ENCODE measurements around the gene CTDNEP1.
A peak's percentile ranks its signal among the peaks of the same experiment; 100 is the strongest.

Gene CTDNEP1

GRCh38 chr17:7241783-7242716 lies 9.5 kb downstream of the CTDNEP1 start, which contains the start of gene GABARAP:
Gene GABARAP, minus strand, starts transcription at chr17:7242449. Its CDS starts 119 bp downstream, at chr17:7242330.
- H3K23ac ChIP-seq (ENCODE audit: low read depth, low read length, poor library complexity): peak within 1 kb of the TSS; percentile 40
- peak within 1 kb of the TSS; percentile 60 for H2AK5ac ChIP-seq (ENCODE audit: low read depth, low read length)
- peaks cover 34 to 58% of the 10 kb centered on the region in 2 donors for H3K36me3 ChIP-seq (replicated peaks in 1 of 2; ENCODE audit: control insufficient read depth in 2 of 2, insufficient read depth in 2 of 2, low read length in 2 of 2)
- H3K27ac ChIP-seq (replicated peaks; ENCODE audit: low read length): peak within 1 kb of the TSS; percentile 91
- no peaks in the 10 kb centered on the region for H3K9me3 ChIP-seq (replicated peaks in 1 of 2; ENCODE audit: control insufficient read depth in 2 of 2, insufficient read depth in 1 of 2, low read depth in 1 of 2, low read length in 2 of 2)
- H3K79me1 ChIP-seq (ENCODE audit: low read depth, low read length): peaks cover 5% of the 10 kb centered on the region
- peak within 1 kb of the TSS; percentile 89 for H2AFZ ChIP-seq (ENCODE audit: low read length)
- H3K18ac ChIP-seq (ENCODE audit: low read length): peak within 1 kb of the TSS; percentile 94
- H3K14ac ChIP-seq (ENCODE audit: low read length): no peak within 1 kb of the TSS
- peaks cover 7 to 23% of the 10 kb centered on the region in 2 donors for H3K4me1 ChIP-seq (ENCODE audit: control insufficient read depth in 2 of 2, insufficient read depth in 1 of 2, low read depth in 1 of 2, low read length in 2 of 2)
- H3K9ac ChIP-seq (ENCODE audit: low read depth, low read length, poor library complexity): peak within 1 kb of the TSS; percentile 97
- peak within 1 kb of the TSS; percentile 47 for H2BK15ac ChIP-seq (ENCODE audit: low read length)
- DNase-seq (ENCODE audit: low spot score): peak; percentile 95
- WGBS, 2 donors (ENCODE audit: extremely low coverage in 2 of 2, insufficient read length in 2 of 2, insufficient replicate concordance in 1 of 2): no CpG with 5 or more reads among the region's 62 CpGs
- no peak within 1 kb of the TSS for H2BK12ac ChIP-seq (ENCODE audit: low read length)
- H3K4ac ChIP-seq (ENCODE audit: low read length): peak within 1 kb of the TSS; percentile 24
- H4K91ac ChIP-seq (ENCODE audit: low read depth, low read length, poor library complexity): no peak within 1 kb of the TSS
- H4K8ac ChIP-seq (ENCODE audit: low read depth, low read length): no peak within 1 kb of the TSS
- peak within 1 kb of the TSS; percentile 85 for H2BK5ac ChIP-seq (ENCODE audit: low read length)
- H3K27me3 ChIP-seq (ENCODE audit: control insufficient read depth in 3 of 3, insufficient read depth in 3 of 3, low read depth in 1 of 3, low read length in 3 of 3): no peaks in the 10 kb centered on the region
- H3K4me3 ChIP-seq (ENCODE audit: low read length in 2 of 2): peak within 1 kb of the TSS; percentile 90 to 94
- peak within 1 kb of the TSS; percentile 94 for H3K4me2 ChIP-seq (ENCODE audit: insufficient read depth, low read length, poor library complexity, severe bottlenecking)
- H2BK120ac ChIP-seq (ENCODE audit: low read depth, low read length): no peak within 1 kb of the TSS

- Histone ChIP-seq H3K4me1 (ENCODE audit: control insufficient read depth in 2 of 2, insufficient read depth in 1 of 2, low read depth in 1 of 2, low read length in 2 of 2) (peaks cover 7 to 24% of the 10 kb centered on the region in 2 donors), H2BK12ac (ENCODE audit: low read length) (no peak overlapping the region), H4K8ac (ENCODE audit: low read depth, low read length) (no peak overlapping the region), H2BK15ac (ENCODE audit: low read length) (no peak overlapping the region), H3K9ac (ENCODE audit: low read depth, low read length, poor library complexity) (no peak overlapping the region), H2AFZ (ENCODE audit: low read length) (no peak overlapping the region), H3K23ac (ENCODE audit: low read depth, low read length, poor library complexity) (no peak overlapping the region), H3K27ac (replicated peaks; ENCODE audit: low read length) (no peak overlapping the region), H2BK120ac (ENCODE audit: low read depth, low read length) (no peak overlapping the region), H2AK5ac (ENCODE audit: low read depth, low read length) (no peak overlapping the region), H3K9me3 (replicated peaks in 1 of 2; ENCODE audit: control insufficient read depth in 2 of 2, insufficient read depth in 1 of 2, low read depth in 1 of 2, low read length in 2 of 2) (no peaks in the 10 kb centered on the region), H3K36me3 (replicated peaks in 1 of 2; ENCODE audit: control insufficient read depth in 2 of 2, insufficient read depth in 2 of 2, low read length in 2 of 2) (peaks cover 35 to 58% of the 10 kb centered on the region in 2 donors), H4K91ac (ENCODE audit: low read depth, low read length, poor library complexity) (no peak overlapping the region), H3K18ac (ENCODE audit: low read length) (no peak overlapping the region), H3K14ac (ENCODE audit: low read length) (no peak overlapping the region), H3K4me2 (ENCODE audit: insufficient read depth, low read length, poor library complexity, severe bottlenecking) (peak overlapping the region; percentile 77), H3K4ac (ENCODE audit: low read length) (no peak overlapping the region), H2BK5ac (ENCODE audit: low read length) (no peak overlapping the region), H3K4me3 (ENCODE audit: low read length in 2 of 2) (peak overlapping the region; percentile 90 to 94), H3K79me1 (ENCODE audit: low read depth, low read length) (peaks cover 9% of the 10 kb centered on the region), H3K27me3 (ENCODE audit: control insufficient read depth in 3 of 3, insufficient read depth in 3 of 3, low read depth in 1 of 3, low read length in 3 of 3) (no peaks in the 10 kb centered on the region)
- WGBS, 2 donors (ENCODE audit: extremely low coverage in 2 of 2, insufficient read length in 2 of 2, insufficient replicate concordance in 1 of 2): no CpG with 5 or more reads among the region's 9 CpGs
- DNase-seq (ENCODE audit: low spot score): no peak
Observed at GRCh38 chr17:7241090-7241733, 10.3 kb downstream of the CTDNEP1 start.

GRCh38 chr17:7240375-7240774 lies 11.2 kb downstream of the CTDNEP1 start:
- Histone ChIP-seq H2BK120ac (ENCODE audit: low read depth, low read length) (no peak overlapping the region), H3K36me3 (replicated peaks in 1 of 2; ENCODE audit: control insufficient read depth in 2 of 2, insufficient read depth in 2 of 2, low read length in 2 of 2) (peaks cover 37 to 59% of the 10 kb centered on the region in 2 donors)
- no CpG with 5 or more reads among the region's 4 CpGs for WGBS, 2 donors (ENCODE audit: extremely low coverage in 2 of 2, insufficient read length in 2 of 2, insufficient replicate concordance in 1 of 2)

More at GRCh38 chr17:7240375-7240774, 11.2 kb downstream of the CTDNEP1 start:
- Histone ChIP-seq H3K18ac (ENCODE audit: low read length) (no peak overlapping the region), H3K27ac (replicated peaks; ENCODE audit: low read length) (no peak overlapping the region), H3K4me1 (ENCODE audit: control insufficient read depth in 2 of 2, insufficient read depth in 1 of 2, low read depth in 1 of 2, low read length in 2 of 2) (peaks cover 7 to 24% of the 10 kb centered on the region in 2 donors), H2AFZ (ENCODE audit: low read length) (no peak overlapping the region), H2AK5ac (ENCODE audit: low read depth, low read length) (no peak overlapping the region), H3K4me3 (ENCODE audit: low read length in 2 of 2) (peak overlapping the region in 1 of 2 donors; percentile 94), H3K23ac (ENCODE audit: low read depth, low read length, poor library complexity) (no peak overlapping the region), H3K9me3 (replicated peaks in 1 of 2; ENCODE audit: control insufficient read depth in 2 of 2, insufficient read depth in 1 of 2, low read depth in 1 of 2, low read length in 2 of 2) (no peaks in the 10 kb centered on the region), H3K9ac (ENCODE audit: low read depth, low read length, poor library complexity) (no peak overlapping the region), H2BK12ac (ENCODE audit: low read length) (no peak overlapping the region), H2BK5ac (ENCODE audit: low read length) (no peak overlapping the region), H3K4ac (ENCODE audit: low read length) (no peak overlapping the region), H3K4me2 (ENCODE audit: insufficient read depth, low read length, poor library complexity, severe bottlenecking) (no peak overlapping the region), H3K14ac (ENCODE audit: low read length) (no peak overlapping the region), H4K91ac (ENCODE audit: low read depth, low read length, poor library complexity) (no peak overlapping the region), H4K8ac (ENCODE audit: low read depth, low read length) (no peak overlapping the region), H3K79me1 (ENCODE audit: low read depth, low read length) (peaks cover 14% of the 10 kb centered on the region), H3K27me3 (ENCODE audit: control insufficient read depth in 3 of 3, insufficient read depth in 3 of 3, low read depth in 1 of 3, low read length in 3 of 3) (no peaks in the 10 kb centered on the region), H2BK15ac (ENCODE audit: low read length) (no peak overlapping the region)
- no peak for DNase-seq (ENCODE audit: low spot score)
